GM13977 (cell line): ENCODE data around the gene HEG1.

ENCODE experiments used
- DNase-seq: peaks from one replicate; pipeline ENCODE4 v3.0.0; 2012; ENCODE audit warnings: low spot score
- CTCF ChIP-seq: IDR thresholded peaks from 2 replicates; pipeline ENCODE4 v1.5.1; 2012; ENCODE audit warnings: mild to moderate bottlenecking, control low read depth; ENCODE audit not compliant: insufficient read depth; ENCODE audit errors: extremely low read depth, missing control alignments
- in situ Hi-C: fragments of 300-500 bp; cut with MboI; formaldehyde crosslinking; loops from one replicate; pipeline ENCODE4 v1.12.0; 2022; ENCODE audit warnings: low sequenced_read_pairs, low pct_unique_long_range_greater_than_20kb, mixed read lengths, inconsistent platforms; ENCODE audit not compliant: unreplicated experiment

Gene HEG1

DNA sequence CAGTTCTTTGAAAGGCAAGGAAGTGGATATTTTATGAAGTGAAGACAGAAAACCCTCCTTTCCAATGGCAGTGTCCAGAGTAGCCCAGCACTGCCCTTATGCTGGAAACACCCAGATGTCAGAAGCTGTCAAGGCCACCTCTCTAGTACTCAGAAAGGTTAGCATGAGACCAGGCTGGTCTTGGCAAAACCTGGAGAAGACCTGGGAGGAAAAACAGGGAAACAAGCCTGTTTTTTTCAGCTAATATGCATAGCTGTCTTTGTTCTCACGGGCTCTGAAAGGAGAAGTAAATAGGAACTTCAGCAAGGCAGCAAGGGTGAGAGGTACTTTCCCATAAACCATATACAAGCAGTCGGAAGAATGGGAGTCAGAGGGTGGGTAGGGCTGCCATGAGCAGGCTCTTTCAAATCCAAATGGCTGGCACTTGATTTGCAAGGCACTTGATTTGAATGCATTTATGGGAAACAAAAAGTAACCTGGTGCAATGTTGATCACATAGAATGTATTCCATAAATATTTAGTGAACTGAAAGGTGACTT lies 55.8 kb downstream of the HEG1 start:
- DNase-seq: no peak
- no peak for TF ChIP-seq CTCF
- in situ Hi-C loops: no loop called here

DNA sequence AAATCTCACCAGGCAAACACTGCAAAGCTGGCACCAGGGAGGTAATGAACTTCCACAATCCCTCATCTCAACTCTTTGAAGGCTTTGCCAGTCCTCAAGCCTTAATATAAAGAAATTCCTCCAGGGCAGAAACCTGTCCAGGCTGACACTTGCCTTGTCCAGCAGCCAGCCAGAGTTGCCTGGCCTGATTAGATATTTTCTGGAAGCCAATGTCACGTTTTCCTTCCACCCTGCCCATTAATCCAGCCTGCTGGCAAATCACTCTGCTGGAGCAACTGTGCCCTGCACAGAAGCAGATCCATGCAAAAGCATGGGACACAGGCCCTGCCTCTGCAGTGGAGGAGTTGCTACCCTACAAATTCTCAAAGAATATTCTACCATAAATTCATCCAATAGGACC lies 56.5 kb downstream of the HEG1 start:
- no peak for TF ChIP-seq CTCF
- DNase-seq: no peak
- in situ Hi-C loops: no loop called here

DNA sequence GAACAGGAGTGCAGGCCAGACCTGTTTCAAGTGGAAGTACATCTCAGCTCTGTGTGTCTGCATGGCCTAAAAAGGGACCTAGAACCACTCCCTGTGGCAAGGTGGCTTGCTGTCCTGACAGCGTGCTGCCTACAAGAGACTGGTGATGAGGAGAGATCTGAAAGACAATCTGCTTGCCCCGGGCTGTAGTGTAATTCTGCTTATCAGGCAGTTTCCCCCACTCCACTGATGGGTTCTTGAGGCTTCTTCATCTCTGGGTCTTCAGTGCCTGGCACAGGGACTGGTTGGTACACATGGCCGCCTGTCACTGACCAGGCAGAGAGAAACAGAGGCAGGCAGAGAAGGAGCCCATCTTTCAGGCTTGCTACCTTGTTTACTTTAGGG lies 57.6 kb downstream of the HEG1 start:
- no peak for DNase-seq
- in situ Hi-C loops: no loop called here
- TF ChIP-seq CTCF: no peak

- no peak for DNase-seq
- in situ Hi-C loops: no loop called here
- no peak for TF ChIP-seq CTCF
These were observed 58.2 kb downstream of the HEG1 start for GRCh38 chr3:124997303-124998246.

GRCh38 chr3:124995460-124995994 lies 60.3 kb downstream of the HEG1 start:
- peak; percentile 80 for TF ChIP-seq CTCF
- peak; percentile 76 for DNase-seq
- in situ Hi-C loops: no loop called here

DNA sequence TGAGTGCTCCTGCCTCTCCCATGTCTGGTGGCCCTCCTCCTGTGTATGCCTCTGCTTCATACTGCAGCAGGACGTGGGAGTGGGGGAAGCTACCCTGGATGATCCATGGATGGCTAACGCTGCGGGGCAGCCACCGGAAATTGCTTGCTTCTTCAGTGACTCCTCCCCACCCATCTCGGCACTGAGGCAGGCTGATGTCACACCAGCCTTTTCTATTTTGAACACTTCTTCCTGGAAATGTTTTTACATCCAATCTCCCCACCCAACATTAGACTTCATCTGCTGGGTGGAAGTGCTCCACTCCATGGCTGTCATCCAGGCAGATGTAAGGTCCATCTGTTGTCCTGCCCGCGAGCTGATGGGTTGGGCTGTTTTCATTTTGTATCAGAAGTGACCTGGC lies 62.3 kb downstream of the HEG1 start:
- in situ Hi-C loops: no loop called here
- no peak for DNase-seq
- no peak for TF ChIP-seq CTCF
